Measurements from ENCODE around the gene TPRN. TPM values are rescaled to one million over a fixed set of nuclear protein-coding genes. Genes with fewer than 3 reads are reported as not detected.

The TPRN gene
- total and polyA plus RNA-seq, 9 of the 15 experiments (the other 6 are each of a cell fraction or from before 2014, with no cell fraction given) = 0.31 to 31.9 (median 4.4) TPM

- Histone ChIP-seq H3K27me3 (ENCODE audit: control insufficient read depth in 2 of 2, insufficient read depth in 2 of 2, low read length in 2 of 2) (no peaks in the 10 kb centered on the region), H3K9ac (ENCODE audit: insufficient read depth in 1 of 2, low read depth in 2 of 2, low read length in 2 of 2) (peak overlapping the region; percentile 9 to 85; a peak in 2 of 4 replicates), H3K4me1 (replicated peaks in 1 of 2; ENCODE audit: control insufficient read depth in 2 of 2, insufficient read depth in 2 of 2, low read length in 2 of 2) (peaks cover 16 to 99% of the 10 kb centered on the region in 2 experiments), H3K27ac (ENCODE audit: extremely low read depth, low read depth, low read length) (peak overlapping the region; percentile 42; the same call in 2 of the 3 replicates), H4K20me1 (replicated peaks; ENCODE audit: control insufficient read depth, insufficient read depth, low read length) (no peaks in the 10 kb centered on the region), H3K9me1 (ENCODE audit: control insufficient read depth, insufficient read depth, low read length) (peaks cover 4% of the 10 kb centered on the region), H2AFZ (ENCODE audit: low read depth, low read length) (no peak overlapping the region), H3K79me2 (ENCODE audit: control insufficient read depth, insufficient read depth, low read length) (peaks cover 27% of the 10 kb centered on the region), H3K36me3 (ENCODE audit: control insufficient read depth, insufficient read depth, low read length) (peaks cover 4% of the 10 kb centered on the region; the same call in 1 of the 3 replicates), H3K4me2 (ENCODE audit: insufficient read depth, low read length) (peak overlapping the region; percentile 40), H3K4me3 (no peak overlapping the region), H3K9me3 (replicated peaks; ENCODE audit: control insufficient read depth, insufficient read depth, low read depth, low read length) (no peaks in the 10 kb centered on the region)
- in situ Hi-C loops (cut with MboI) = loop anchor here (25.0 kb wide), 1 partner anchor 448 kb away; the partner anchor contains the start of genes CCDC183 and TMEM141
- peak in 1 of 4 experiments; percentile 29 for DNase-seq (ENCODE audit: extremely low read depth in 1 of 4, low spot score in 3 of 4)
- 65% methylated on average over 33 of the region's 35 CpGs for WGBS (ENCODE audit: insufficient coverage, low coverage, missing lambda C conversion rate)
- ChIA-PET POLR2A (interaction anchor here (1.3 kb wide), 1 partner anchor 47 kb away, joined by 5 read pairs; no protein-coding TSS in a partner anchor), CTCF (ENCODE audit: low intra/inter-chr PET ratio) (interaction anchor here (0.6 to 1.6 kb wide), 5 partner anchors 20 to 207 kb away, joined by 3 to 11 read pairs (median 4); partner anchors contain the start of genes ANAPC2, NELFB and SSNA1)
- ATAC-seq = no peak
- no TSS peak for BruUV-seq (replicated peaks)
- intact Hi-C loops (cut with micrococcal nuclease) = no loop called here
- FAIRE-seq = no peak
- TF ChIP-seq E2F4 (CRISPR knock-in tag; IDR thresholded peaks at IDR 0.05; ENCODE audit: low read depth) = no peak
- TF ChIP-seq SRSF3 (IDR thresholded peaks at IDR 0.05; ENCODE audit: insufficient read depth, low read length) = no peak
- TF ChIP-seq ZBTB7A (IDR thresholded peaks at IDR 0.05; ENCODE audit: borderline replicate concordance, control insufficient read depth, low read depth, low read length) = peak; percentile 35; the same call in 1 of the 2 replicates
- no peak for TF ChIP-seq BMI1 (IDR thresholded peaks at IDR 0.05; ENCODE audit: low read length)
- TF ChIP-seq, protein P1, sequence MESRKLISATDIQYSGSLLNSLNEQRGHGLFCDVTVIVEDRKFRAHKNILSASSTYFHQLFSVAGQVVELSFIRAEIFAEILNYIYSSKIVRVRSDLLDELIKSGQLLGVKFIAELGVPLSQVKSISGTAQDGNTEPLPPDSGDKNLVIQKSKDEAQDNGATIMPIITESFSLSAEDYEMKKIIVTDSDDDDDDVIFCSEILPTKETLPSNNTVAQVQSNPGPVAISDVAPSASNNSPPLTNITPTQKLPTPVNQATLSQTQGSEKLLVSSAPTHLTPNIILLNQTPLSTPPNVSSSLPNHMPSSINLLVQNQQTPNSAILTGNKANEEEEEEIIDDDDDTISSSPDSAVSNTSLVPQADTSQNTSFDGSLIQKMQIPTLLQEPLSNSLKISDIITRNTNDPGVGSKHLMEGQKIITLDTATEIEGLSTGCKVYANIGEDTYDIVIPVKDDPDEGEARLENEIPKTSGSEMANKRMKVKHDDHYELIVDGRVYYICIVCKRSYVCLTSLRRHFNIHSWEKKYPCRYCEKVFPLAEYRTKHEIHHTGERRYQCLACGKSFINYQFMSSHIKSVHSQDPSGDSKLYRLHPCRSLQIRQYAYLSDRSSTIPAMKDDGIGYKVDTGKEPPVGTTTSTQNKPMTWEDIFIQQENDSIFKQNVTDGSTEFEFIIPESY (CRISPR knock-in tag; IDR thresholded peaks at IDR 0.05) = peak; percentile 79
- TF ChIP-seq ZNF197 (CRISPR knock-in tag; IDR thresholded peaks at IDR 0.05; ENCODE audit: low read depth) = no peak
- TF ChIP-seq ZNF311 (CRISPR knock-in tag; IDR thresholded peaks at IDR 0.05) = no peak
- TF ChIP-seq FOXP1 (CRISPR knock-in tag; IDR thresholded peaks at IDR 0.05) = no peak
- TF ChIP-seq ZNF586 (CRISPR knock-in tag; conservative IDR thresholded peaks at IDR 0.05) = no peak
- no peak for TF ChIP-seq FOXP4 (CRISPR knock-in tag; IDR thresholded peaks at IDR 0.05; ENCODE audit: borderline replicate concordance)
- TF ChIP-seq CXXC5 (CRISPR knock-in tag; IDR thresholded peaks at IDR 0.05) = no peak
- no peak for TF ChIP-seq SNIP1 (IDR thresholded peaks at IDR 0.05; ENCODE audit: low read depth)
- no peak for TF ChIP-seq COPS2 (conservative IDR thresholded peaks at IDR 0.05)
- TF ChIP-seq, protein P2, sequence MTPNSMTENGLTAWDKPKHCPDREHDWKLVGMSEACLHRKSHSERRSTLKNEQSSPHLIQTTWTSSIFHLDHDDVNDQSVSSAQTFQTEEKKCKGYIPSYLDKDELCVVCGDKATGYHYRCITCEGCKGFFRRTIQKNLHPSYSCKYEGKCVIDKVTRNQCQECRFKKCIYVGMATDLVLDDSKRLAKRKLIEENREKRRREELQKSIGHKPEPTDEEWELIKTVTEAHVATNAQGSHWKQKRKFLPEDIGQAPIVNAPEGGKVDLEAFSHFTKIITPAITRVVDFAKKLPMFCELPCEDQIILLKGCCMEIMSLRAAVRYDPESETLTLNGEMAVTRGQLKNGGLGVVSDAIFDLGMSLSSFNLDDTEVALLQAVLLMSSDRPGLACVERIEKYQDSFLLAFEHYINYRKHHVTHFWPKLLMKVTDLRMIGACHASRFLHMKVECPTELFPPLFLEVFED (CRISPR knock-in tag; conservative IDR thresholded peaks at IDR 0.05) = no peak
These were observed 35.1 kb upstream of the TPRN start for GRCh38 chr9:137235424-137236237.
